GM18870 (cell line): ENCODE measurements around the gene TPCN2.
A peak's percentile ranks its signal among the peaks of the same experiment; 100 is the strongest.

ENCODE experiments used
- ATAC-seq: cut with Tn5 transposase; IDR thresholded peaks from one replicate; pipeline ENCODE4 v1.9.1; 2021; ENCODE audit warnings: moderate library complexity; ENCODE audit not compliant: unreplicated experiment

The TPCN2 gene

DNA sequence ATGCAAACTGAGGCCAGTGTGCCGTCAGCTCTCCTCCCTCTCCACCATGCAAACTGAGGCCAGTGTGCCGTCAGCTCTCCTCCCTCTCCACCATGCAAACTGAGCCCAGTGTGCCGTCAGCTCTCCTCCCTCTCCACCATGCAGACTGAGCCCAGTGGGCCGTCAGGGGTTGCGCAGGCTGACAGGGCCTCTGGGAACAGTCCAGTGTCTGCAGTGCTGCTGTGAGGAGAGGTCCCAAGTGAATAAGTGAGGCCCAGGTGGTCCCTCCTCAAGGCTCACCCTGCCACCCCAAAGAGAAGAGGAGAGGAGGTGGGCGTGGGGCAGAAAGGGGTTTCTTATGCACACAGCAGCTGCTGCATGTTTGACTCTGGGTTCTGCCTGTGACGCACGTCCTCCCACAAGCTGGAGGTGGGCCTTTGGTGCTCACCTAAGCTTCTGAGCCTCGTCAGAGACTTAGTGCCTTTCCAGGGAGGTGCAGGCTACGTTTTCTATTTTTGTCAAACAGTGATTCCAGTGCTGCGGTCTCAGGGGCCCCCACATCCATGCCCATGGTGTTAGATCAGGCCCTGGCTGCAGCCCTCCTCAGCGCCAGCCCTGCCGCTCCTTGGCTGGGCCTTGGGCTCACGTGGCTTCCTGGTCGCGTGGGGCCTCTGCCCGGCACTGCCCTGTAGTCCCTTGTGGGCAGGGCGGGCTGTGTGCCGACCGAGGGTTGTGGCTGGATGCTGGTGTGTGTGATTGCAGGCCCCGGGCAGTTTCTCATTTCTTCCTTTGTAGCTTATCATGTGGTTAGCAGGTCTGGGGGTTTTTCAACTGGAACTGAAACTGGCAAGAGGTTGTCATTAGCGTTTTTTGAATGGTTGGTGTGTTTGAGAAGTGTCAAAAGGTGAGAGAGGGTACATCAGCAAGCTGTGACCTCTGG is 7.1 kb downstream of the TPCN2 start:
- ATAC-seq = peak; percentile 84

DNA sequence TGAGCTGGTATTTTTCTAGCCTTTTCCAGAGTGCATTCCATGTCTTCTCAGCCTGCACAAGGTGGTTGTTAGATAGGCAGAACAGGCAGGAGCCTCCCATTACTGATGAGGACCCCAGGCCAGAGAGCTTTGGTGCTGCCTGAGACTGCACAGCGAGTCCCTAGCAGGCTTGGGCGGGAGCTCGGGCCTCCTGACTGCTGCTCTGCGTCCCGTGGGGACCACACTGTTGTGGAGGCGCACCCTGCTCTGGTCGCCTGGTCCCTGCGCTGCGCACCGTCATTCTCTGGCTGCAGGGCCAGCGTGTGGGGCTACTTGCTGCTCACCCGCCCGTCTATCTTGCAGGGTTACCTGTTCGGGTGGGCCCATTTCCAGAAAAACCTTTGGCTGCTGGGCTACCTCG is 8.5 kb downstream of the TPCN2 start:
- no peak for ATAC-seq

DNA sequence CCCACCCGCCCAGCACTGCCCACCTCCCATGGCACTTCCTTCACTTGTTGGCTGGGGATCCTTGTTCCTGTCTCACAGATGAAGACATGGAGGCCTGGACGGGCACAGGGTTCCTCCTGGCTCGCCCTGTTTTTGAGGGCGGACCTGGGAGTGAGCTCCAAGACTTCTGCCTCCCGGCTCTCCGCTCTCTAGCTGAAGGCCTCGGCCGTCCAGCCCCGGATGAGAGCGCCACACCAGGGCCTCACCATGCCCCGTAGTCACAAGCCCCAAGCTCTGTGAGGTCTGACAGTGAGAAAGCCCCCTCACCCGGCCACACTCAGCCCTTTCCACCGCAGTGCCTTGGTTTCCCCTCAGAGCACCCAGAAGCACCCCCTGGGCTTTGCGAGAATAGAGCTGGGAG is 9.1 kb downstream of the TPCN2 start:
- no peak for ATAC-seq

DNA sequence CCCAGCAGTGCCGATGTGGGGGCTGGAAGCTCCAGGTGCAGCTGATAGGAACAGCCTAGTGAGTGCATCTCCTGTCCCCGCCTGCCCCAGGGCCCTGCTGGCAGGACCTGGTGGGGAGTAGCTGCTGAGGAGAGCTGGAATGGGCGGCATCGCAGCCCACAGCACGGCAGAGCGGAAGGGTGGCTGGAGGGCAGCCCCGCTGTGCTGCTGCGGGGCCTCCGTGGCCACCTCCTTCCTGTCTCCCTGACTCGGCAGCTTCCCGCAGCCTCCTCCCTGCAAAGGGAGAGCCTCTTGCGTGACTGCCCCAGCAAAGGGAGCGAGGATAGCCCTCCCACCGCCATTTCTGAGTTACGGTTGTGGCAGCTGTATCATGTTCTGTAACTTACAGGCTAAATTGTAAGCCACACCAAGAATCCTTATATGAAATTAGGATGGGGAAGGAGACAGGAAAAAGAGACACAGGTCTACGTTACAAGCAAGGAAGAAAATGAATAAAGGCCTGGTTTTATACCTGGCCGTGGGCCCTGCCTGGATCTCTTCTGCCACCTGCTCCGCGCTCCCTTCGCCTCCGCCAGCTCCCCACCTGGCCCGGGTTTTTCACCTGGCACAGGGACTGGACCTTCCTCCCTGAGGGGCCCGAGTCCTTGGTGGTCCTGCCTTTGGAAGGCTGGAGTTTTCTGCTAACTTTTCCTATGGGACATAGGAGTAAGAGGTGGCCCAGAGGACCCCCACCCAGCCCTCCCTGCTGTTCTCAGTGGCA is 10.0 kb downstream of the TPCN2 start:
- no peak for ATAC-seq

DNA sequence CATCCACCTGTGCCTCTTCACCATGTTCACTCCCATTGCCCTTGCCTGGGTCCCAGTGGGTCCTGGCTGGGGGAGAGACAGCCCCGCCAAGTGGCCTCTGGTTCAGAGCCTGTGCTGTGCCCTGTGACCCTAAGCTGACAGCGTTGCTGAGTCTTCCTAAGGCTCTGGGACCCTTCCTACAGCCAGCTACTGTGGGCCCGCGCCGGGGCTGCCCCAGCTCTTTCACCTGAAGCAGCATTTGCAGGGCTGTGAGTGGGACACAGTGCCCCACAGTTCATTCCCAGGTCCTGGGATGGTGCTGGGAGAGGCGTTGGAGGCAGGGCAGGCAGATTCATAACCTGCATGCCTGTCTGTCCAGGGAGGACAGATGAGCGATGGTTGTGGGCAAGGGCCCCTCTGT is 10.7 kb downstream of the TPCN2 start:
- no peak for ATAC-seq

DNA sequence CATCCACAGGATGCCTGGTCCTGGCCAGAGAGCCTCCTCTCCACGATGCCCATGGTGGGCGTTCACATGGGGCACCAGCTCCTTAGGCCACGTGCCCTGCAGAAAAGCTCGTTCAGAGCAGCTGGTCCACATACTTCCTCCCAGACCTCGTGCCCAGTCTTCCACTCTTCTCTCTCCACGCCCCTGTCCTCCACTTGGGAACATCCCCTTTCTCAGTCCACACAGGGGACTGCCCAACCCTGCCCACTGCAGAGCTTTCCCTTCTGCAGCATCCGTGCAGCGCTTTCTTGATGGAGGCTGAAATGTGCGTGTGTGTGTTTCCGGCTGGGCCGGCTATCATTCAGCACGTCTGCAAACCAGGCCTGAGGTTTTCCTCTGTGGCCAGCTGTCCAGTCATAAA is 11.3 kb downstream of the TPCN2 start:
- no peak for ATAC-seq

DNA sequence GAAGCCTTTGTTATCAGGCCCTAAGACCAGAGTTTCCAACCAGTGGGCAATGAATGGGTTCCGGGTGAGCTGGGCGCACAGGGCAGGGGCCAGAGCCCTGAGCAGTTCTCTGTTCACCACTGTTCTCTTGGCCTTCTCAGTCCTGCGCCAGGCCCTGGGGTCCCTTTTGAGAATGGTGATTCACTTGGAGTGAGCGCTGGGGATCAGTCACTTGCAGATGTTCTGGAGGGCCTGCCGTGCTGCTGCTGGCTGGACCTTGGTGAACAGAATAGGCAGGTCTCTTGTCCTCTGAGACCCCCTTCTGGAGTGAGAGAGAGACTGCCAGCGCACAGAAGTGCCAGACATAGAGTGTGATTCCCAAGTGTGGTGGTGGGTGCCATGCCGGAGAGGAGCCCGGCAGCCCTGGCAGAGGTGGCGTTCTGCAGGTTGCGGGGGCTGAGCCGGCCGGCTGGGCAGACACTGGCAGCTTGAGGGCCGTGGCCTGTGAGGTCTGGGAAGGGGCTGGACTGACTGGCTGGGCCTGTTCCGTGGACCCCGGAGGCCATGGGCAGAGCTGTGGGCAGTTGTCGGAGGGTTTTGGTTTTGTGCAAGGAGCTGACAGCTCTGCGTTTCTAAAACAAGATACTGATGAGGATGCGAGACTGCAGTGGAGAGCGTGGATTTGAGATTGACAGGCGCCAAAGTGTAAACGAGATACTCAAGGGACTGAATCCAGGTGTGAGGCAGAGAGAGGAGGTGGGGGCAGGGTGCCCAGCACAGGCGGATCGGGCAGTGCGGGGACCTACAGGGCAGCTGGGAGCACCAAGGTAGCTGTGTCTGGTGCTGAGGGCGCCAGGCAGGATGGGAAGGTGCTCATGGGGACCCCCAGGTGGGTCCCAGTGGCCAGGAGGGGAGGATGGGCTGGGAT is 12.3 kb downstream of the TPCN2 start:
- no peak for ATAC-seq

DNA sequence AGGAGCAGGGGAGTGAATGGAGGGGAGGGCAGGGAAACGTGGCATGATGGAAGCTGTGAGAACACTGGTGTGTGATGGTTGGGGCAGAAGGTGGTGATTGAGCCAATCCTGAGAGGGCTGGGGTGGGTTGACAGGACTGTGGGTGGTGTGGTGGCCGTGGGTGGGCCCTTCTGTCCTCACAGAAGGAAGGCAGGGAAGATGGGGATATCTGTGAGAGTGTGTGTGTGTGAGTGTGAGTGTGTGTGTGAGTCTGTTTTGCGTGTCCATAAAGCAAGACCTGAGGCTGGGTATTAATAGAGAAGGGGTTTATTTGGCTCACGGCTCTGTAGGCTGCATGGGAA is 13.0 kb downstream of the TPCN2 start:
- no peak for ATAC-seq

DNA sequence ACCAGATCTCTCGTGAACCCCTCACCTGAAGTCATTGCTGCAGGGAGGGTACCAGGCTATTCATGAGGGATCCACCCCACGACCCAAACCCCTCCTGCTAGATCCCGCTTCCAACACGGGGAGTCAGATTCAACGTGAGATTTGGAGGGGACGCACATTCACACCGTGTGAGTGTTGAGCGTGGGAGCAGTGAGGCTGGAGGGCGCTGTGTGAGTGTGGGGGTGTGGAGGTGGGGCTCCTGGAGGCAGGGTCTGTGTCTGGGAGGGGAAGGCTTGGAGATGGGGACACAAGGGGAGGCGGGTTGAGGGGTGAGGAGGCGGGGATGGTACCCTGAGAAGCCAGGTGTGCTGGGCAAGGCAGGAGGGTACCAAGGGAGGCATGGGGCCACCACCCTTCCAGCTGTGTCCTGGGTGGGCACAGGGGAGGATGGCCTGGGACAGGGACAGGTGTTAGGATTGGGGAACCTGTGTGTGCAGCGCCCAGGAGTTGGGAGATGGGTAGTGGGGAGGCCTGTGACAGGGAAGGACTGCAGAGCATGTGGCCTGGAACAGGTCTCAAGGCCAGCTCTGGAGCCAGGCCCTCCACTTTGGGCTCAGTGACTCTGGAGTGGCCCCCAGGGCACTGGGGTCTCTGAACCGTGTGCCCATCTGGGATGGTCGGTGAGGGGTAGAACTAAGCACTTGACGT is 13.6 kb downstream of the TPCN2 start:
- no peak for ATAC-seq

DNA sequence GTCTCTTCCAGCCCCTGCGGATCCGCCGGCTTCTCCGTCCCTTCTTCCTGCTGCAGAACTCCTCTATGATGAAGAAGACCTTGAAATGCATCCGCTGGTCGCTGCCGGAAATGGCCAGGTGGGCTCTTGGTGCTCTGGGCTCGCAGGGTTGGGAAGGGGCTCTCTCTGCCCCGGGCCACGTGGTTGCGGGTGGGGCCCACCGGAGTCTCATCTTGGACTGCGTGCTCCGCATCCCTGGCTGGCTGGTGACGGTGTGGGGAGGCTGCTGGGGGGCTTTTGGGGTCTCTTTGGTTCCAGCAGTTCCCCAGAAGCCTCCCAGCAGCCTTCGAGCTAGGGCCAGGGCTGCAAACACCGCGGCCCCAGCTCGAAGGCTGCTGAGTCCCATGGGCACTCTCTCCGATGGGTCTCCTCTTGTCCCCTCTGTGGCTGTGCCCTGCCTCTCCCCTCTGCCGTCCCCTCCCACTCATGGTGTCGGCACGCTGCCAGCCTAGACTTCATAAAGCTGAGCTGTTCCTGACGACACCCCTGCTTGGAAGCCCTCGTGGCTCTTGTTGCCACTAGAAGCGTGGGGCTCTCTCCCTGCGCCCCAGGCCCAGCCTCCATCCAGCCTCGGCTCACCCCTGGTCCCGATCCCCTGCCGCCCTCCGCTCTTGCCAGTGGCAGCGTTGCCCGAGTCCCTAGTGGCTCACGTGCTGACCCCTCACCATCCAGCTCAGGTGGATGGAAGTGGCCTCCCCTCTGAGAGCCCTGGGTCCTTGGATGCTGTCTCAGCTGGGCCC is 14.3 kb downstream of the TPCN2 start:
- no peak for ATAC-seq

DNA sequence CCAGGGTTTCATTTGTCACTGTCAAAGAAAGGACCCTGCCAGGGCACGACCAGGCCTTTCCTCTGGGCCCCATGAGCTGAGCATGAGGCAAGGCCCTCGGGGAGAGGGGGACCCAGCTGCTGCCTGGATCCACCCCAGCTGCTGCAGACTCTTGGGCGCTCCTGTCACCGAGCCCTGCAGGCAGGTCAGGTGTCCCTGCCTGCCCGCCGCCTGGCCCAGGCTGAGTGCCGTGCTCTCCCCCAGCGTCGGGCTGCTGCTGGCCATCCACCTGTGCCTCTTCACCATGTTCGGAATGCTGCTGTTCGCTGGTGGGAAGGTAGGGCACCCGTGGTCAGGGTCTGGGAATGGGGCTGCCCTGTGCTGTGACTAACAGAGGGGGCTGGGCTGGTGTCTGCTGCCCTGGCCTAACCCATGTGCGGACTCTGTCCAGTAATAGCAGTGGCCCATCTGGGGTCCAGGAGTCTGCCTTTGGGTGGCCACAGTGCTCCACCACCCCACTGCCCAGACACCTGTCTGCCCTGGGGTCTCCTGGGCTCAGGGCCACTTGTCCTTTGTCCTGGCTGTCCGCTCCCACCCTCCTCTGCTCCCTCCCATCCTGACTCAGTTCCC is 15.0 kb downstream of the TPCN2 start:
- no peak for ATAC-seq

DNA sequence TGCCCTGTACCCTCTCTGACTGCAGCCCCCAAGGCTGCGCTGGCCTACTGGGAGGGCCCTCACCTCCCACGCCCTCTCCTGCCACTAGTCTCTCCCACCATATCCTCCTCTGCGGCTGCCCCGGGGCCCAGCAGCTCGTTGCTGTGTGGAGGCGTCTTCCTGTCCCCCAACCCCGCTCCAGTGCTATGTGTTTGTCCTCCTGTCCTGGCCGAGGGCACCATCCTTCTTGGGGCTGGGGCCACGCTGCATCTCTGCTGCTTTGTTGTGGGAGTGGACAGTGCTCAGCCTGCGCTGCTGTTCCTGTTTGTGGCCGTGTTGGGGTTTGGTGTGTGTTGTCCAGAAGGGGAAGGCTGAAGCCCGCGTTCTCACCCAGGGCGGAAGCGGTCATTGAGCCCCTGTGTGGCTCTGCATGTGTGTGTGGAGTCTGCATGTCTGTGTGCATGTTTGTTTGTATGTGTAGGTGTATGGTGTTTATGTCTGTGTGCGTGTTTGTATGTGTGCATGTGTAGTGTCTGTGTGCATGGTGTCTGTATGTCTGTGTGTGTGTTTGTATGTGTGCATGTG is 15.7 kb downstream of the TPCN2 start:
- no peak for ATAC-seq

DNA sequence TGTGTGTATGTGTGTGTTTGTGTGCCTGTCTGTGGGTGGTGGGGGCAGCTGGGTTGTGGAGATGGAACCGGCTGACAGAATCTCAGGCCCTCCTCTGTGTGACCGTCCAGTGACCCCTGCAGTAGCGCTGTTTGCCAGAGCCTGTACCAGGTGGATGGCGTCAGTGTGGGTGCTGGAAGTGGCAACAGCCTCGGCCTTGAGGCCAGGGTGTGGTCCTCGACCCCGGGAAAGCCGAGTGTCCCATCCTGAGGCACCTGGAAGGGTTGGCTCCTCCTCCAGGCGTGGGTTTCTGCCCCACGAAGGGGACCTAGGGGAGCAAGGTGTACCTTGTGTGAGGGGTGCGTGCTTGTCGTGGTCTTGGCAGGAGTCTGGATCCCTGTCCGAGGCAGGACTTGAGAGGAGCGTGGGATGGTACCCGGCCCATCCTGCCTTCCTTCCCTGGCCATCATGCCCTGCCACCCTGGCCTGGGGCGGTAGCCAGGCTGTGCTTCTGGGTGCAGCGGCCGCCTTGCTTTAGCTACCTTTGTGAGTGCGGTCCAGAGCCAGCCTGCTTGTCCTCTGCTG is 16.5 kb downstream of the TPCN2 start:
- no peak for ATAC-seq

DNA sequence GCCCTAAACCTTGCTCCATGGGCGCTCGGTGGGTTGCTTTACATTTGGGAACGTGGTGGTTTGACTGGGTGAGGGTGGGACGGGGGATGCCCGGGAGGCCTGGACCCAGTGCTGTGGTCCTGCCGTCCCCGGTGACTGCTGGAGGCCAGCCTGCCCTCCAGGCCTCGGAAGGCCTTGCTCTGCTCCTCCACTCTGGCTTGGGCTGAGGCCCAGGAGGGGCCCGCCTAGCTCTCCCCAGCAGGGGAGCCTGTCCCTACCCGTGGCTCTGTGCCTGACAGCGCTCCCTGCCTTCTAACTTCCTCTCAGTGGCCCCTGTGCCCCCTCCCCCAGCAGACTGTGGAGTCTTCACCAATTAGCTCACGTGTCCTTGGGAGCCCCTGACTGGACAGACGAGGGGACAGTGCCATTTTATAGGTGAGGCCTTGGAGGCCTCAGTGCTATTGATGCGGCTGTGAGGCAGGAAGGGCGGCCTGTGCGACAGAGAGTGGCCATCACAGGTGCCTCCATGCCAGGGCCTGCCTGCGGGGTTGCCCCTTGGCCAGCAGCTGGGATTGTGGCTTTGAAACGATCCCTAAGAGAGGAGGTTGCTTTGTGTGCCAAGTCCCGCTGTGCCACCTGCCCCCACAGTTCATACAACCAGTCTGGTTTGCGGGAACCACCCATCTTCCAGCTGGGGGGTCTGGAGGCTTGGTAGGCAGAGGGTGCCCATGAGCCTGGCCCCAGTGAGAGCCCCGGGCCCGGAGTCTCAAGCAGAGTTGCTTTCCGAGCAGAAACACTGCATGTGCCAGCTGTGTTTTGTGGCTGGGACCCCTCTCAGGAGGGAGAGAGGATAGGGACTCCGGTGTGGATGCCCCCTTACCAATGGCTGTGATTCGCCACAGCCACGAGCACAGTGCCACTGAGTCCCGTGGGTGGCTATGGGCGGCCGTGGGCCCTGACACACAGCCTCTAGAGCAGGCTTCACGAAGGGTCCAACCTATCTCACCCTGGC is 17.7 kb downstream of the TPCN2 start:
- ATAC-seq = no peak

DNA sequence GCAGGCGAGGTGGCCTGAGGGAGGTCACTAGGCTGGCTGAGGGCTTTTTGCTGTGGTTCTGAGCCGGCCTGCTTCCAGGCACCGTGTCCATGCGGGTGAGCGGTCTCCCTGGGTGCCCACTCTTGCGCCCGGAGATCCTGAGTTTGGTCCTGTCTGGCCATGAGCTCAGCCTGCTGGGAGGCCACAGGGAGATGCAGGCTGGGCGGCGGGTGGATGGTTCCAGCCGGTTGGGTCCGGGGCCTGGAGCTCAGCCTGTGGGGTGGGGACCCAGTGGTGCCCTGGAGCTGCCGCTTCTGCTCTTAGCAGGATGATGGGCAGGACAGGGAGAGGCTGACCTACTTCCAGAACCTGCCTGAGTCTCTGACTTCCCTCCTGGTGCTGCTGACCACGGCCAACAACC is 18.5 kb downstream of the TPCN2 start:
- no peak for ATAC-seq

DNA sequence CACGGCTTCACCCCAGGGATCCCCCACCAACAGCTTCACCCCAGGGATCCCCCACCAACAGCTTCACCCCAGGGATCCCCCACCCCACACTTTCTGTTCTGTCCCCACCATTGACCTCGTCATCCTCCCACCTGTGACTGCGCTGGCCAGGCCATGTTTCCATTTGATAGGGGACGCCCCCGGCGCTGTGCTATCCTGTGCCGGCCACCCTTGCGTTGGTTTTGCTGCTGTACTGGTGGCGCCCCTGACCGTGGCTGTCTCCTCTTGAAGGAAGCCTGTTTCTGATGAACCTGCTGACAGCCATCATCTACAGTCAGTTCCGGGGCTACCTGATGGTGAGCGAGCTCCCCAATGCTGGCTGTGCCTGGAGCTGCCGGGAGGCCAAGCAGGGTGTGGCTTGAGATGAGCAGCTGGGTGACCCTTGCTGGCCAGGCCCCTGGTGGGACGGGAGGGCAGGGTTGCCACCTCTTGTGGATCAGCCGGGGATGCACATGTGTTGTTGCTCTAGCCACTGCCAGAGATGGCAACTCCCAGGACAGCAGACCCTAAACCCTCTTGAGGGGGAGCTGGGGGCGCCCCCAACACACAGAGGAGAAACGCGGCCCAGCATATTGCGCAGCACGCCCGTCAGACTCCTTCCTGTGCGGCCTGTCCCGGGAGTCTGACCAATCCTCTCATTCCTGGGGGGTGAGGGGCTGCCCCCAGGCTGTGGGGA is 22.5 kb downstream of the TPCN2 start:
- ATAC-seq = no peak

DNA sequence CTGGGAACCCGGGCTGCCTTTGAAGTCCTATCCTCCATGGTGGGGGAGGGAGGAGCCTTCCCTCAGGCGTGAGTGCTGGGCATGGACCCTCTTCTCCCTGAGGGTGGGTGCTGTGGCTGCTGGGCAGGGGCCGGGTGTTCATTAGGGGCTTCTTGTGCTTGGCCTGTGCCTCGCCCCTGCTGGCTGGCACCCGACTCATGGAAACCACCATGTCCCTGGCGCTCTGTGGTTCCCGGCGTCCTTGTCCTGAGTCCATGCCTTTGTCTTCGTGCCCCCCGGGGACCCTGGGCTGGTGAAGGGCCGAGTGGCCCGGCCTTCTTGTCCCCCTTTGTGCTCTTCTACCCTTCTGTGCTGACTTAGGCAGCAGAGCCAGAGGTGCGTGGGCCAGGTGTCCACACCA is 23.2 kb downstream of the TPCN2 start:
- no peak for ATAC-seq
